ENCODE data around the gene CAPNS1. TPM values are rescaled to one million over a fixed set of nuclear protein-coding genes. Genes with fewer than 3 reads are reported as not detected.

CAPNS1 gene
- total RNA-seq, 1 donor from 2014 or later = 262 TPM

- no peak overlapping the region for H3K4me3 ChIP-seq (ENCODE audit: low read depth, low read length)
- TF ChIP-seq CTCF (IDR thresholded peaks at IDR 0.05; ENCODE audit: insufficient read depth, low read length, poor library complexity, severe bottlenecking) = no peak
- no peak for DNase-seq (ENCODE audit: low read depth)
- H3K36me3 ChIP-seq (ENCODE audit: control insufficient read depth, insufficient read depth, low read length) = no peaks in the 10 kb centered on the region
- H3K27me3 ChIP-seq (ENCODE audit: control insufficient read depth, insufficient read depth, low read length) = no peaks in the 10 kb centered on the region
Observed at GRCh38 chr19:36103842-36104552, 35.9 kb upstream of the CAPNS1 start.

GRCh38 chr19:36106441-36106840, 33.4 kb upstream of the CAPNS1 start:
- DNase-seq (ENCODE audit: low read depth) = no peak
- Histone ChIP-seq H3K4me3 (ENCODE audit: low read depth, low read length) (no peak overlapping the region), H3K27me3 (ENCODE audit: control insufficient read depth, insufficient read depth, low read length) (no peaks in the 10 kb centered on the region), H3K36me3 (ENCODE audit: control insufficient read depth, insufficient read depth, low read length) (no peaks in the 10 kb centered on the region)
- TF ChIP-seq CTCF (IDR thresholded peaks at IDR 0.05; ENCODE audit: insufficient read depth, low read length, poor library complexity, severe bottlenecking) = no peak

- TF ChIP-seq CTCF (IDR thresholded peaks at IDR 0.05; ENCODE audit: insufficient read depth, low read length, poor library complexity, severe bottlenecking) = no peak
- Histone ChIP-seq H3K4me3 (ENCODE audit: low read depth, low read length) (no peak overlapping the region), H3K36me3 (ENCODE audit: control insufficient read depth, insufficient read depth, low read length) (no peaks in the 10 kb centered on the region), H3K27me3 (ENCODE audit: control insufficient read depth, insufficient read depth, low read length) (no peaks in the 10 kb centered on the region)
- DNase-seq (ENCODE audit: low read depth) = no peak
Observed at GRCh38 chr19:36106991-36107390, 32.9 kb upstream of the CAPNS1 start.

- no peak for DNase-seq (ENCODE audit: low read depth)
- no peaks in the 10 kb centered on the region for H3K27me3 ChIP-seq (ENCODE audit: control insufficient read depth, insufficient read depth, low read length)
- TF ChIP-seq CTCF (IDR thresholded peaks at IDR 0.05; ENCODE audit: insufficient read depth, low read length, poor library complexity, severe bottlenecking) = no peak
- no peaks in the 10 kb centered on the region for H3K36me3 ChIP-seq (ENCODE audit: control insufficient read depth, insufficient read depth, low read length)
- H3K4me3 ChIP-seq (ENCODE audit: low read depth, low read length) = no peak overlapping the region
Observed at GRCh38 chr19:36108684-36109083, 31.2 kb upstream of the CAPNS1 start.

GRCh38 chr19:36110487-36111199, 29.2 kb upstream of the CAPNS1 start, which contains the start of gene OVOL3:
OVOL3 (plus strand) TSS chr19:36111143; CDS start chr19:36111203, 60 bp downstream.
- no peak for DNase-seq (ENCODE audit: low read depth)
- Histone ChIP-seq H3K36me3 (ENCODE audit: control insufficient read depth, insufficient read depth, low read length) (no peaks in the 10 kb centered on the region), H3K4me3 (ENCODE audit: low read depth, low read length) (no peak within 1 kb of the TSS), H3K27me3 (ENCODE audit: control insufficient read depth, insufficient read depth, low read length) (no peaks in the 10 kb centered on the region)
- TF ChIP-seq CTCF (IDR thresholded peaks at IDR 0.05; ENCODE audit: insufficient read depth, low read length, poor library complexity, severe bottlenecking) = no peak

Measured in kidney epithelial cell (primary cell).